IMR-90 (cell line): ENCODE measurements around the gene NCOA3. TPM values are rescaled to one million over a fixed set of nuclear protein-coding genes. Genes with fewer than 3 reads are reported as not detected.

Source experiments
- ATAC-seq: fragments of 200-7000 bp; cut with Tn5 transposase; 2 replicates; pipeline ENCODE4 v1.9.1; 2020; ENCODE audit warnings: low read depth, mild to moderate bottlenecking, moderate library complexity
- BruUV-seq: library from RNA; stranded (reverse); fragments of 400-500 nt; replicated peaks from 2 replicates; lab custom pipeline; 2021; lab: Mats Ljungman, UMichigan
- CTCF ChIA-PET: fragments of 300-600 bp; formaldehyde crosslinking; extraction: SDS; loops from one replicate; lab custom pipeline; 2021; ENCODE audit warnings: antibody characterized with exemption; lab: Yijun Ruan, JAX
- POLR2A ChIA-PET: fragments of 300-600 bp; sonication (Branson Sonifier 250); formaldehyde crosslinking; loops from one replicate; lab custom pipeline; 2022; ENCODE audit warnings: antibody characterized with exemption; ENCODE audit not compliant: unreplicated experiment; lab: Charles Lee
- DNase-seq: peaks from one replicate; pipeline ENCODE4 v3.0.0; 2013
- H2AFZ ChIP-seq: replicated peaks from 2 replicates; pipeline ENCODE3; 2013; ENCODE audit warnings: low read length, mild to moderate bottlenecking; ENCODE audit not compliant: poor library complexity
- H2AK5ac ChIP-seq: 2 replicates; pipeline ENCODE4 v1.6.1; 2013; ENCODE audit warnings: low read depth, low read length, inconsistent platforms
- H2AK9ac ChIP-seq: replicated peaks from 2 replicates; pipeline ENCODE3; 2013; ENCODE audit warnings: mild to moderate bottlenecking, low read depth, low read length, moderate library complexity; ENCODE audit not compliant: poor library complexity
- H2BK120ac ChIP-seq: 2 replicates; pipeline ENCODE4 v1.6.1; 2013; ENCODE audit warnings: low read depth, low read length, inconsistent platforms
- H2BK15ac ChIP-seq: 3 replicates; pipeline ENCODE4 v1.6.1; 2013; ENCODE audit warnings: low read depth, low read length, inconsistent platforms
- H2BK20ac ChIP-seq: 2 replicates; pipeline ENCODE4 v1.6.1; 2013; ENCODE audit warnings: low read depth, mild to moderate bottlenecking, inconsistent platforms, low read length, moderate library complexity
- H2BK5ac ChIP-seq: 2 replicates; pipeline ENCODE4 v1.6.1; 2013; ENCODE audit warnings: mild to moderate bottlenecking, low read depth, low read length, inconsistent platforms; ENCODE audit not compliant: poor library complexity, severe bottlenecking
- H3K14ac ChIP-seq: replicated peaks from 2 replicates; pipeline ENCODE4 v1.6.1; 2013; ENCODE audit warnings: low read depth, low read length, inconsistent platforms
- H3K18ac ChIP-seq: 2 replicates; pipeline ENCODE4 v1.6.1; 2013; ENCODE audit warnings: low read depth, low read length, control low read depth
- H3K23ac ChIP-seq: 2 replicates; pipeline ENCODE4 v1.6.1; 2013; ENCODE audit warnings: low read depth, low read length, inconsistent platforms
- H3K27ac ChIP-seq: 2 replicates; pipeline ENCODE4 v1.5.1; 2013; ENCODE audit warnings: mild to moderate bottlenecking, control low read depth, low read length; ENCODE audit not compliant: insufficient read depth
- H3K27me3 ChIP-seq: 2 replicates; pipeline ENCODE4 v1.6.1; 2013; ENCODE audit warnings: low read length; ENCODE audit not compliant: control insufficient read depth, insufficient read depth
- H3K36me3 ChIP-seq: 2 replicates; pipeline ENCODE4 v1.6.1; 2013; ENCODE audit warnings: low read length, mixed read lengths; ENCODE audit not compliant: control insufficient read depth, insufficient read depth
- H3K4ac ChIP-seq: 2 replicates; pipeline ENCODE4 v1.6.1; 2013; ENCODE audit warnings: low read depth, low read length, inconsistent platforms
- H3K4me1 ChIP-seq: 2 replicates; pipeline ENCODE4 v1.6.1; 2013; ENCODE audit warnings: low read length, mixed read lengths; ENCODE audit not compliant: control insufficient read depth, insufficient read depth
- H3K4me2 ChIP-seq: 2 replicates; pipeline ENCODE4 v1.6.1; 2013; ENCODE audit warnings: low read depth, mild to moderate bottlenecking, control low read depth, low read length, moderate library complexity
- H3K4me3 ChIP-seq: 2 replicates; pipeline ENCODE4 v1.5.1; 2013; ENCODE audit warnings: low read depth, mild to moderate bottlenecking, control low read depth, low read length, moderate library complexity; ENCODE audit not compliant: insufficient read depth
- H3K56ac ChIP-seq: 2 replicates; pipeline ENCODE4 v1.6.1; 2013; ENCODE audit warnings: low read length, inconsistent platforms; ENCODE audit not compliant: insufficient read depth; ENCODE audit errors: extremely low read depth
- H3K79me1 ChIP-seq, 2 experiments: 2 replicates each; pipeline ENCODE4 v1.6.1; 2013; ENCODE audit warnings: low read length in 2 of 2, inconsistent platforms in 1 of 2, low read depth in 1 of 2
- H3K9ac ChIP-seq: 2 replicates; pipeline ENCODE4 v1.6.1; 2013; ENCODE audit warnings: low read depth, low read length, control low read depth
- H3K9me1 ChIP-seq: 2 replicates; pipeline ENCODE4 v1.6.1; 2013; ENCODE audit warnings: low read length, inconsistent platforms; ENCODE audit not compliant: insufficient read depth
- H3K9me3 ChIP-seq: 2 replicates; pipeline ENCODE4 v1.6.1; 2013; ENCODE audit warnings: low read length; ENCODE audit not compliant: control insufficient read depth, insufficient read depth
- H4K20me1 ChIP-seq: 2 replicates; pipeline ENCODE4 v1.6.1; 2013; ENCODE audit warnings: low read length, inconsistent platforms; ENCODE audit not compliant: insufficient read depth
- H4K5ac ChIP-seq: 2 replicates; pipeline ENCODE4 v1.6.1; 2013; ENCODE audit warnings: mild to moderate bottlenecking, low read depth, low read length, control low read depth
- H4K8ac ChIP-seq, 2 experiments: 2 replicates each; pipeline ENCODE4 v1.6.1; 2013; ENCODE audit warnings: low read depth in 2 of 2, low read length in 2 of 2, control low read depth in 1 of 2, inconsistent platforms in 1 of 2
- H4K91ac ChIP-seq: 2 replicates; pipeline ENCODE4 v1.6.1; 2013; ENCODE audit warnings: low read depth, low read length, inconsistent platforms; ENCODE audit not compliant: insufficient read depth
- BHLHE40 ChIP-seq: fragments of 150-350 bp; IDR thresholded peaks from 2 replicates; pipeline ENCODE4 v1.6.1; 2016; ENCODE audit warnings: mild to moderate bottlenecking, low read depth, low read length
- CEBPB ChIP-seq: IDR thresholded peaks from 2 replicates; pipeline ENCODE4 v1.6.1; 2012; ENCODE audit warnings: low read depth, low read length, improper control_type of control experiment
- CHD1 ChIP-seq: IDR thresholded peaks from 2 replicates; pipeline ENCODE4 v1.6.1; 2012; ENCODE audit warnings: low read depth, low read length, improper control_type of control experiment
- FOS ChIP-seq: fragments of 150-350 bp; IDR thresholded peaks from 2 replicates; pipeline ENCODE4 v1.6.1; 2016; ENCODE audit warnings: low read depth, low read length
- MAZ ChIP-seq: IDR thresholded peaks from 2 replicates; pipeline ENCODE4 v1.6.1; 2012; ENCODE audit warnings: low read depth, mild to moderate bottlenecking, low read length, improper control_type of control experiment, moderate library complexity, borderline replicate concordance
- MXI1 ChIP-seq: IDR thresholded peaks from 2 replicates; pipeline ENCODE4 v1.6.1; 2012; ENCODE audit warnings: low read depth, mild to moderate bottlenecking, low read length, moderate library complexity, borderline replicate concordance
- NFE2L2 ChIP-seq: fragments of 150-350 bp; IDR thresholded peaks from 2 replicates; pipeline ENCODE4 v1.6.1; 2016; ENCODE audit warnings: low read depth, mild to moderate bottlenecking, low read length
- POLR2A ChIP-seq: IDR thresholded peaks from 2 replicates; pipeline ENCODE4 v1.6.1; 2012; ENCODE audit warnings: mild to moderate bottlenecking, low read depth, low read length
- RAD21 ChIP-seq: IDR thresholded peaks from 2 replicates; pipeline ENCODE4 v1.6.1; 2012; ENCODE audit warnings: low read length, improper control_type of control experiment
- RCOR1 ChIP-seq: IDR thresholded peaks from 2 replicates; pipeline ENCODE4 v1.6.1; 2012; ENCODE audit warnings: mild to moderate bottlenecking, low read length, improper control_type of control experiment; ENCODE audit not compliant: insufficient replicate concordance
- RFX5 ChIP-seq: IDR thresholded peaks from 2 replicates; pipeline ENCODE4 v1.8.0; 2012; ENCODE audit warnings: low read depth, mild to moderate bottlenecking, low read length, moderate library complexity
- WGBS, 2 experiments: methylation state at CpG; one replicate each; pipeline versions ENCODE4 v1.1.5 to v1.1.7; 2013; ENCODE audit warnings: missing lambda C conversion rate in 2 of 2; ENCODE audit not compliant: insufficient read length in 1 of 2; ENCODE audit errors: extremely low coverage in 2 of 2; 5-methylcytosine and 5-hydroxymethylcytosine counted together
- dilution Hi-C: fragments of 300-500 bp; cut with HindIII; formaldehyde crosslinking; loops from one replicate; pipeline ENCODE4 v1.14.3; 2018; ENCODE audit warnings: low sequenced_read_pairs; ENCODE audit not compliant: unreplicated experiment
- in situ Hi-C: fragments of 300-500 bp; cut with MboI; formaldehyde crosslinking; loops from 3 replicates; pipeline ENCODE4 v1.14.3; 2019; ENCODE audit warnings: low sequenced_read_pairs, inconsistent platforms, mixed read lengths
- intact Hi-C: fragments of 100-400 bp; cut with micrococcal nuclease; formaldehyde crosslinking; loops from 2 replicates; pipeline ENCODE4 v1.10.0; 2022
- polyA plus RNA-seq, 3 experiments: library from polyadenylated mRNA; depleted of rRNA; stranded (reverse); fragments of >200 nt; gene quantifications; 2 replicates each; pipeline ENCODE4 v1.2.3, GENCODE V29; 2012; ENCODE audit warnings: low replicate concordance in 1 of 3
- total RNA-seq: library from RNA; depleted of rRNA; stranded (reverse); fragments of >200 nt; gene quantifications from 2 replicates; pipeline ENCODE4 v1.2.3, GENCODE V29; 2012
- TF ChIP-seq, protein P1 (sequence below): fragments of 150-350 bp; IDR thresholded peaks from 2 replicates; pipeline ENCODE4 v1.6.1; 2016; ENCODE audit warnings: low read depth, mild to moderate bottlenecking, low read length, moderate library complexity, borderline replicate concordance
- TF ChIP-seq, protein P2 (sequence below): conservative IDR thresholded peaks from 2 replicates; pipeline ENCODE4 v1.5.1; 2012; ENCODE audit warnings: mild to moderate bottlenecking, low read depth, low read length, improper control_type of control experiment
- TF ChIP-seq, protein P3 (sequence below): fragments of 150-350 bp; IDR thresholded peaks from 2 replicates; pipeline ENCODE4 v1.6.1; 2017; ENCODE audit warnings: mild to moderate bottlenecking, antibody characterized with exemption, low read length, low read depth

The NCOA3 gene
- total and polyA plus RNA-seq, 2 of the 4 experiments (the other 2 are of a cell fraction): 8.8 to 29.0 TPM

DNA sequence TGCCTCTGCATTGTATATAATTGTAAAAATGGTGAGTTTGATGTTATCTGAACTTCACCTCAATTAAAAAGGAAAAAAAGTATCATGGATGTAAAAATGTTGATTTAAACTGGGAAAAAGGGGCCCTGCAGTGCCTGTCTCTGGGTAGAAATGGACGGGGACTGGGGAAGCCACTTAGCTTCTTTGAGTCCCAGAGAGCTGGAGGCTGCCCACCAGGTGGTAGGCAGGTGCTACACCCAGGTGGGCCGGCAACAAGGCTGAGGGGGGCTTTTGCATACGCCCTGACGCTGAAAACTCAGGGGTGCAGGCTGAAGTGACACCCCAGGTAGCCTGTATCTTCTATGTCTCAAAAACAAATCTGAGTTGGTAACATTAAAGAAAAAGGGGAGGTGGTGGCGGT lies 165.4 kb downstream of the NCOA3 start:
- Histone ChIP-seq H3K27ac (no peak overlapping the region), H4K91ac (no peak overlapping the region), H3K14ac (no peak overlapping the region), H3K9me1 (no peaks in the 10 kb centered on the region), H3K9me3 (no peaks in the 10 kb centered on the region), H3K4me3 (no peak overlapping the region), H2AK9ac (no peak overlapping the region), H3K9ac (no peak overlapping the region), H2BK20ac (no peak overlapping the region), H4K20me1 (no peaks in the 10 kb centered on the region), H3K79me1 (no peaks in the 10 kb centered on the region), H3K36me3 (peaks cover 7% of the 10 kb centered on the region; the same call in 1 of the 2 replicates), H3K4me1 (no peaks in the 10 kb centered on the region), H3K4me2 (no peak overlapping the region), H2AFZ (no peak overlapping the region), H2BK15ac (no peak overlapping the region), H3K18ac (no peak overlapping the region), H4K8ac (no peak overlapping the region), H3K23ac (no peak overlapping the region), H2BK120ac (no peak overlapping the region), H4K5ac (no peak overlapping the region), H3K4ac (no peak overlapping the region), H3K56ac (no peak overlapping the region), H3K27me3 (peaks cover 7% of the 10 kb centered on the region), H2BK5ac (no peak overlapping the region), H2AK5ac (no peak overlapping the region)
- intact Hi-C loops (no loop called here), dilution Hi-C loops (no loop called here), in situ Hi-C loops (loop anchor here (25.0 kb wide), 1 partner anchor 1245 kb away; the partner anchor contains the start of gene ARFGEF2)
- no peak for ATAC-seq
- 60% methylated on average over 2 of the region's 5 CpGs; no CpG with 5 or more reads in 1 of the 2 experiments for WGBS, 2 experiments
- CTCF ChIA-PET: interaction anchor here (1.3 kb wide), 1 partner anchor 953 kb away, joined by 3 read pairs; no protein-coding TSS in a partner anchor
- BruUV-seq: no TSS peak
- TF ChIP-seq POLR2A (no peak), MXI1 (no peak), MAZ (no peak), BHLHE40 (no peak), RCOR1 (no peak), FOS (no peak), RFX5 (no peak), NFE2L2 (no peak), CEBPB (no peak), CHD1 (no peak), RAD21 (no peak)
- TF ChIP-seq, protein P1, sequence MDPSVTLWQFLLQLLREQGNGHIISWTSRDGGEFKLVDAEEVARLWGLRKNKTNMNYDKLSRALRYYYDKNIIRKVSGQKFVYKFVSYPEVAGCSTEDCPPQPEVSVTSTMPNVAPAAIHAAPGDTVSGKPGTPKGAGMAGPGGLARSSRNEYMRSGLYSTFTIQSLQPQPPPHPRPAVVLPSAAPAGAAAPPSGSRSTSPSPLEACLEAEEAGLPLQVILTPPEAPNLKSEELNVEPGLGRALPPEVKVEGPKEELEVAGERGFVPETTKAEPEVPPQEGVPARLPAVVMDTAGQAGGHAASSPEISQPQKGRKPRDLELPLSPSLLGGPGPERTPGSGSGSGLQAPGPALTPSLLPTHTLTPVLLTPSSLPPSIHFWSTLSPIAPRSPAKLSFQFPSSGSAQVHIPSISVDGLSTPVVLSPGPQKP: no peak
- TF ChIP-seq, protein P2, sequence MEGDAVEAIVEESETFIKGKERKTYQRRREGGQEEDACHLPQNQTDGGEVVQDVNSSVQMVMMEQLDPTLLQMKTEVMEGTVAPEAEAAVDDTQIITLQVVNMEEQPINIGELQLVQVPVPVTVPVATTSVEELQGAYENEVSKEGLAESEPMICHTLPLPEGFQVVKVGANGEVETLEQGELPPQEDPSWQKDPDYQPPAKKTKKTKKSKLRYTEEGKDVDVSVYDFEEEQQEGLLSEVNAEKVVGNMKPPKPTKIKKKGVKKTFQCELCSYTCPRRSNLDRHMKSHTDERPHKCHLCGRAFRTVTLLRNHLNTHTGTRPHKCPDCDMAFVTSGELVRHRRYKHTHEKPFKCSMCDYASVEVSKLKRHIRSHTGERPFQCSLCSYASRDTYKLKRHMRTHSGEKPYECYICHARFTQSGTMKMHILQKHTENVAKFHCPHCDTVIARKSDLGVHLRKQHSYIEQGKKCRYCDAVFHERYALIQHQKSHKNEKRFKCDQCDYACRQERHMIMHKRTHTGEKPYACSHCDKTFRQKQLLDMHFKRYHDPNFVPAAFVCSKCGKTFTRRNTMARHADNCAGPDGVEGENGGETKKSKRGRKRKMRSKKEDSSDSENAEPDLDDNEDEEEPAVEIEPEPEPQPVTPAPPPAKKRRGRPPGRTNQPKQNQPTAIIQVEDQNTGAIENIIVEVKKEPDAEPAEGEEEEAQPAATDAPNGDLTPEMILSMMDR: no peak
- TF ChIP-seq, protein P3, sequence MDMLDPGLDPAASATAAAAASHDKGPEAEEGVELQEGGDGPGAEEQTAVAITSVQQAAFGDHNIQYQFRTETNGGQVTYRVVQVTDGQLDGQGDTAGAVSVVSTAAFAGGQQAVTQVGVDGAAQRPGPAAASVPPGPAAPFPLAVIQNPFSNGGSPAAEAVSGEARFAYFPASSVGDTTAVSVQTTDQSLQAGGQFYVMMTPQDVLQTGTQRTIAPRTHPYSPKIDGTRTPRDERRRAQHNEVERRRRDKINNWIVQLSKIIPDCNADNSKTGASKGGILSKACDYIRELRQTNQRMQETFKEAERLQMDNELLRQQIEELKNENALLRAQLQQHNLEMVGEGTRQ: no peak
- no peak for DNase-seq
- POLR2A ChIA-PET: no interaction called here
